ENCODE measurements around the gene TMEM100.

GRCh38 chr17:55687037-55687436, 35.6 kb downstream of the TMEM100 start:
- no peak for TF ChIP-seq POLR2A (IDR thresholded peaks at IDR 0.05)
- TF ChIP-seq, protein P1, sequence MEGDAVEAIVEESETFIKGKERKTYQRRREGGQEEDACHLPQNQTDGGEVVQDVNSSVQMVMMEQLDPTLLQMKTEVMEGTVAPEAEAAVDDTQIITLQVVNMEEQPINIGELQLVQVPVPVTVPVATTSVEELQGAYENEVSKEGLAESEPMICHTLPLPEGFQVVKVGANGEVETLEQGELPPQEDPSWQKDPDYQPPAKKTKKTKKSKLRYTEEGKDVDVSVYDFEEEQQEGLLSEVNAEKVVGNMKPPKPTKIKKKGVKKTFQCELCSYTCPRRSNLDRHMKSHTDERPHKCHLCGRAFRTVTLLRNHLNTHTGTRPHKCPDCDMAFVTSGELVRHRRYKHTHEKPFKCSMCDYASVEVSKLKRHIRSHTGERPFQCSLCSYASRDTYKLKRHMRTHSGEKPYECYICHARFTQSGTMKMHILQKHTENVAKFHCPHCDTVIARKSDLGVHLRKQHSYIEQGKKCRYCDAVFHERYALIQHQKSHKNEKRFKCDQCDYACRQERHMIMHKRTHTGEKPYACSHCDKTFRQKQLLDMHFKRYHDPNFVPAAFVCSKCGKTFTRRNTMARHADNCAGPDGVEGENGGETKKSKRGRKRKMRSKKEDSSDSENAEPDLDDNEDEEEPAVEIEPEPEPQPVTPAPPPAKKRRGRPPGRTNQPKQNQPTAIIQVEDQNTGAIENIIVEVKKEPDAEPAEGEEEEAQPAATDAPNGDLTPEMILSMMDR (IDR thresholded peaks at IDR 0.05): no peak
- no peak for TF ChIP-seq EP300 (IDR thresholded peaks at IDR 0.05)
- TF ChIP-seq POLR2AphosphoS5 (IDR thresholded peaks at IDR 0.05): no peak

All from stomach (tissue), 4 donors.